ENCODE results near the gene PIEZO2.

The PIEZO2 gene

GRCh38 chr18:10843565-10843964 is 305.8 kb downstream of the PIEZO2 start:
- DNase-seq (ENCODE audit: low spot score), result no peak

DNA sequence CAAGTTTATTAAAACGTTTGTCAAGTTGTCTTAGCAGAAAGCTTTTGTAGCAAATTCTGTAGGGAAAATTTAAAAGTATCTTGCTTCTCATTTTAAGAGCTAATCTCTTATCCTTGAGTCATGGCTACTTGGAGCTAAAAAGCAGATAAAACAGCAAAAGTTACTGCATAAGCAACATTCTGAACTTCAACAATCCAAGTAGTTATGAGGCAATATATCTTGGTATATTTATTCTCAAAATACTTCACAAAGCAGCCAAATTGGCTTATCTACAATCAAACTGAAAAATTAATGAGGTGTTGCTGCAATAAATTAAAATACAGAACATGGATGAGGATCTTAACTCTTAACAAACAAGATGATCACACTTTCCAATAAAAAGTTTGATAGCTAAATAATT is 306.5 kb downstream of the PIEZO2 start:
- DNase-seq (ENCODE audit: low spot score), result no peak

- no peak for DNase-seq (ENCODE audit: low spot score)
These were observed 307.0 kb downstream of the PIEZO2 start for GRCh38 chr18:10842371-10842770.

DNA sequence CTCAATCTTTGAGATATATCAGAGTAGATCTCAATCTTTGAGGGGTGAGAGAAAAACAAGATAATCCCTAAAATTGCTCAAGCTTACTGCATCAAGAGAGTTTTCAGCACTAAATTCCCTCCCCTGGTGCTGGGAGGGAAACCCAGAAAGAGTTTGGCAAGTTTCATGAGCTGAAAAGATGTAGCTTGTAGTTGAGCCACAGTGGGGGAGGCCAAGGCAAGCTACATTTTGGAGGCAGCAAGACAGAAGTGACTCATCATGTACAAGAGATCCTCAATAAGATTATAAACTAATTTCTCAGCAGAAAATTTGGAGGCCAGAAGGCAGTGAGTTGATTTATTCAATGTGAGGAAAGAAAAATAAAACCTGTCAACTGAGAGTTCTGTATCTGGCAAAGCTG is 308.2 kb downstream of the PIEZO2 start:
- DNase-seq (ENCODE audit: low spot score), result no peak

GRCh38 chr18:10840743-10841142 is 308.6 kb downstream of the PIEZO2 start:
- no peak for DNase-seq (ENCODE audit: low spot score)

GRCh38 chr18:10839421-10839820 is 309.9 kb downstream of the PIEZO2 start:
- DNase-seq (ENCODE audit: low spot score), result no peak

- no peak for DNase-seq (ENCODE audit: low spot score)
These were observed 310.8 kb downstream of the PIEZO2 start for GRCh38 chr18:10838553-10838952.

DNA sequence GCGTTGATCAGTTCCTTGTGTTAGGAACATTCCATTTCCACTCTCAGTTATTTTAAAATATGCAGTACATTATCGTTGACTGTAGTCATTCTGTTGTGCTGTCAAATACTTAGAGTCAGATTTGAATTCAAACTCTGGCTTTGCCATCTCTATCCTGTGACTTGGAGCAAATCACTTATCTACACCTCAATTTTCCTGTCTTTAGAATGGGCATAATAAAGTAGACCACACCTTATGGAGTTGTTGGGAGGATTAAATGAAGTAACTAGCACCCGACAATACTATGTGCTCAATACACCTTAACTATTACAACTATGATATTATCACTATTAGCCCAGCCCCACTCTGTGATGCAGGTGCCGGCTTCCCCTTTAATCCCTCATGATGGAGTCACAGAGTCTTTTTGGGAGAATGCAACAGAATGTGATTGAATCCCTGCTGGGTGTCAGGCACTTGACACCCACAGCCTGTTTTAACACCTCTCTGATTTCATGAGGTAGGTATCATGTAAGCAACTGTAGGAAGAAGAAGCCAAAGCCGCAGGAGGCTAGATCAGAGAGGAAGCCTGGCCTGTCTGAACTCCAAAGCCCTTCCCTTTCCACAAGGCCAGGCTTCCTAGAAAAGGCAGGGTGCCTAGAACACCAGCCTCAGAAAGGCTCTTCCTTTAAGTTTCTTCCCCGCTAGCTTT is 315.1 kb downstream of the PIEZO2 start:
- DNase-seq (ENCODE audit: low spot score), result no peak

DNA sequence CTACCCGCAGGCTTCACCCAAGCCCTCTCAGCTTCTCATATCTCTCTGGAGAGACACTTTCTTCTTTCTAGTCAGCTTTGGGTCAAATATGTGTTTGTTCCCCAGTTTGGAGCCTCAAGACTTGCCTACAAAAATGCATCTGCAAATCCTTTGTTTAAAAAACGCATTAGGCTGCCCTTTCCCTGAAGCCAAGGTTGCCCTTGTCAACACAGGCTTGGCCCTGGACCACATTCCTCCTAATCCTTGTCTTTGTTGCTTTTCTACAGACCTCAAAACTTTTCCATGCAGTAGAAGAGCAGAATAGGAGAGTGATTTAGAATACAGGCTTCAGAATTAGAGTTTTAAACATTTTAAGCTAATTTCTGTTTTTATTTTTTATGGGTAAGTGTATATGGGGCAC is 315.7 kb downstream of the PIEZO2 start:
- DNase-seq (ENCODE audit: low spot score), result no peak

- no peak for DNase-seq (ENCODE audit: low spot score)
These were observed 323.0 kb downstream of the PIEZO2 start for GRCh38 chr18:10826400-10826799.

DNA sequence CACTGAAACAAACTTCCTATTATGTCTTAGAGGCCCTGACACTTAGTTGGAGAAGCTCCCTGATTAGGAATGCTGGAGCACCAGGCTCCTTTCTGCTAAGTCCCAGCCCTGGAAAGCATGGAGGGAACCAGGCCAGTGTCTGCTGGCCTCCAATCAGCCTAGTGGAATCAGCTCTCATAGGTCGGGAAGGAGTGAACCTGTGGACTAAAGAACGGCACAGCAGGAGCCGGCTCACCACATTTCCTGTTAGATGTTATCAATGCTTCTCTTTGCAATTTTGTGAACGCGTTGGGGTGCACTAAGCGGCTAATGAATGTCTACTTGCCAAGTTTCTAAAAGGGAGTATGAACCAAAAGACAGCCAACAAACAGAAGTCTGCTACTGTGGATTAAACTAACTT is 326.9 kb downstream of the PIEZO2 start:
- DNase-seq (ENCODE audit: low spot score), result no peak

DNA sequence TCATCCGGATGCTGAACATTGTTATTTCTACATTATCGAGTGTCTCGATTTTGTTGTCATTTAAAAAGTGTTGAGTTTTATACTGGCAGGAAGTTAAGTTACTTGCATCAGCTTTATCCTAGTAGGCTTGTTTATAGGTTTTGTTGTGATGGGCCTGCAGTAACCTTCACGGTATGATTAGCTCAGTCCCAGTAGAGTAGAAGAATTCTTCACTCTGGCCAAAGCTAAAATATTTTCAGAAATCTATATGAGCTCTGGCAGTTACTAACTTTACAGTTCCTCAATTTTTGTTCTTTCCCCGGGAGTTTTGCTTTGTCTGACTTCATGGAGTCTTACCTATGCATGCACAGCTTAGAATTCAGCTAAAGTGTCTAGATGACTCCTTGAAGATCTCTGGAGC is 328.7 kb downstream of the PIEZO2 start:
- DNase-seq (ENCODE audit: low spot score), result no peak

GRCh38 chr18:10814336-10814735 is 335.0 kb downstream of the PIEZO2 start:
- no peak for DNase-seq (ENCODE audit: low spot score)

DNA sequence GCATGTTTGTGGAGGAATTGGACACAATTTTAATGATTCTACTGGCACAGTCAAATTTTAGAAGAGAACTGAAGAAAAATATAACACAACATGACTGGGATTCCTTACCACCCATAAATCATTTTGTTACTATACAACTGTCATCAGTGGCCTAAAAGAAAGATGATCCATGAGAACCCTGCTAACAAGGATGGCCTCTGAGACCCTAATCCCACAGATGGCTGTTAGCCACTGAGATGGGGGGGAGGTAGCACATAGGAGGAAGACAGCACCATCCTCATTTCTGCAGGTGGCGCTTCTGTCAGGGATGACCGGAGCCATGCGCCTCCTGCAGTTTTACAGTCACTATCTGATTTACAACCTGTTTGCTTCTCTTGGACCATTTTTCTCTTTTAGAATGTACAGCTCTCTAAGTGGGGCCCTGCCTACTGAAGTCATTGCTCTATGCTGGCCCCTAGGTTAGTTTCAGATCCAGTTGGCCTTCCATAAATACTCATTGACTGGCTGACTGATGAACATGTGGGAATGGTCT is 343.7 kb downstream of the PIEZO2 start:
- no peak for DNase-seq (ENCODE audit: low spot score)

DNA sequence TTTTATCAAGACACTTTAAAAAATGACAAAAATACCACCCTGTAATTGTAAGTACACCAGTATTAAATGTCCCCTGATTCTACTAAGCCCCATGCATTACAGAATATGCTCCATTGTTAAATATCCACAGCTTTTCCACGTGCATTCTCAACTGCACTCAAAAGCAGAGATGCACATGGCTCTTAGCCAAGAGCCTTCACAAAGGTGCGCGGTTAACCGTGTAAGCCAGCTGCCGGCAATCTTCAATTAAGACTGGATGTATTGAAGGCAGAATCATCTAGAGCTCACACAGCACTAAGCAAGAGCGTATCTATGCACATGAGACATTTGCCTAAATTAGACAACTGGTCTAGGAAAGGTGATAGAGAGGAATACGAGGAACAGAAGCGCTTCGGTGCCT is 345.2 kb downstream of the PIEZO2 start:
- no peak for DNase-seq (ENCODE audit: low spot score)

- DNase-seq (ENCODE audit: low spot score), result peak; percentile 26
These were observed 350.4 kb downstream of the PIEZO2 start for GRCh38 chr18:10798727-10799550.

GRCh38 chr18:10797896-10798295 is 351.5 kb downstream of the PIEZO2 start:
- DNase-seq (ENCODE audit: low spot score), result no peak

DNA sequence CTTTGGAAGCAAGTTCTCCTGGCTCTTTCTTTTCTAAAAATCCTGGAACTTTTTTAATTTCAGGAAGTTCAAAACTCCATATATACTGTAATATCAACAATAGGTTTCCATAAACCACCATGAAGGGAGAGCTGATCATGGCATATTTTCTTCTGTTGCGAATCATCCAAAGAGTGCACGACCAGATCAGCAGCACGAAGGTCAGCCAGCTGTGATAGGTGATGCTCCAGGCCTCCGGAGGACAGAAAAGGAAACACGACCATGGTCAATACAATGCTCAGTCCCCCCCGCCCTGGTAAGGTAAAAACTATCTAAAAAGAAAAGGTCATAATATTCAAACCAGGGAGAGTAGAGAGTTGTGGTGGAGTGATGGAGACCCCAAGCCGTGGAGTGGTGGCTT is 354.6 kb downstream of the PIEZO2 start:
- DNase-seq (ENCODE audit: low spot score), result no peak

DNA sequence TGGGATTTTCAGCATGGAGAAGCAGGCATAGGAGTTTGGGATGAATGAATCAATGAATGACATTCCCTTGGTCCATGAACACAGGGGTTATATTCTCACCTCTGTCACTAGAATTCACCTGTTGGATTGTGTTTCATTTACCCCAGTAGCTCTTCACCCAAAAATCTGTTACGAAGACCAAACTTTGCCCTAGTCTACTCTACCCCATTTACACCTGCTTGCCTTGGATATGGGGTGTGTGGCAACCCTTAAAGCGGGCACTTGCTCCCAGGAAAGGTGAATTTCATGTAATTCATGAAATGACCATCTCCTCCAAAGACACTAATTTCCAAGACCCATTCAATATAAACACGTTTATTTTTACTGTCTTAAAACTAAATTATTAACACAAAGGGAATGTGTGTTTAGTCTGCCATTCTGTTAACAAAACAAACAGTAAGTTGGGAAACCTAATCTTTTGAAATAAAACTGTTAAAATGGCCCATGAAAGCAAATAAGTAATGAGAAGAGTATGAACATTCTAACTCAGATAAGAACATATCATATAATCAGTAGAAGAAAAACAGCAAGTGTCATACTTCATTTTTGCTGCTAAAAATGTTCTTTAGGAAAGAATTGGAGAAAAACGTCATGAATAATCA is 355.5 kb downstream of the PIEZO2 start:
- DNase-seq (ENCODE audit: low spot score), result no peak

- no peak for DNase-seq (ENCODE audit: low spot score)
These were observed 357.2 kb downstream of the PIEZO2 start for GRCh38 chr18:10792181-10792580.

GRCh38 chr18:10791169-10791831 is 358.1 kb downstream of the PIEZO2 start:
- no peak for DNase-seq (ENCODE audit: low spot score)

GRCh38 chr18:10789180-10789579 is 360.2 kb downstream of the PIEZO2 start:
- DNase-seq (ENCODE audit: low spot score), result no peak

Data from HuH-7 (cell line).